MM.1S (cell line): ENCODE results near the gene HOXC13.

Experiments used
- CTCF ChIP-seq: fragments of 300-600 bp; sonication (generic); IDR thresholded peaks from 2 replicates; pipeline ENCODE4 v1.5.1; 2016; ENCODE audit warnings: antibody characterized with exemption, low read length, mixed read lengths
- EZH2phosphoT487 ChIP-seq: fragments of 300-600 bp; sonication (generic); IDR thresholded peaks from 2 replicates; pipeline ENCODE4 v1.6.1; 2018; ENCODE audit warnings: antibody characterized with exemption, low read length

GRCh38 chr12:53969588-53970259, 31.1 kb downstream of the HOXC13 start:
- TF ChIP-seq CTCF (no peak), EZH2phosphoT487 (no peak)
